KBM-7 (cell line): ENCODE measurements around the gene DLG2.

Experiments
- DNase-seq: peaks from one replicate; pipeline ENCODE4 v3.0.0-alpha.2; 2015
- in situ Hi-C: fragments of 300-500 bp; cut with MboI; formaldehyde crosslinking; loops from 2 replicates; pipeline ENCODE4 v1.14.3; 2020; ENCODE audit warnings: low sequenced_read_pairs, low pct_unique_long_range_greater_than_20kb, mixed read lengths

The DLG2 gene

DNA sequence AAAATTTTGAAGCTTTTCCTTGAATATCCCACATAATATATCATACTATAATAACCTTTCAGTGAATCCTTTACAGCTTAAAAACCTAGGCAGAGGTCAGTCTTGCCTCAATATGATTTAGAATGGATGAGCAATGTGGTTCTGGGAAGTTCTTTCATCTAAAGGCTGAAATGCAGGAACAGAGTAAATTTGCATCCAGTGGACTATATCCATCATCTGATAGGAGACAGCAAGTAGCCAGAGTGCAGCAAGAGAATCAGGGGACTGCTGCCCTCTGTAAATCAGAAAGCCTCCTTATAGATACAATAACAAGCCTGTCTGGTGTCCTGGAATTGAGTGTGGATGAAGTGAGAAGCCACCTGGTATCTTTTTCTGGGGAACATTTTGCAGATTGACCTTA, 1592.7 kb downstream of the DLG2 start:
- no peak for DNase-seq
- in situ Hi-C loops = no loop called here

GRCh38 chr11:84024266-84024665, 1602.9 kb downstream of the DLG2 start:
- in situ Hi-C loops = no loop called here
- no peak for DNase-seq

- DNase-seq = no peak
- in situ Hi-C loops = no loop called here
Measured at GRCh38 chr11:84022695-84023094, 1604.4 kb downstream of the DLG2 start.

DNA sequence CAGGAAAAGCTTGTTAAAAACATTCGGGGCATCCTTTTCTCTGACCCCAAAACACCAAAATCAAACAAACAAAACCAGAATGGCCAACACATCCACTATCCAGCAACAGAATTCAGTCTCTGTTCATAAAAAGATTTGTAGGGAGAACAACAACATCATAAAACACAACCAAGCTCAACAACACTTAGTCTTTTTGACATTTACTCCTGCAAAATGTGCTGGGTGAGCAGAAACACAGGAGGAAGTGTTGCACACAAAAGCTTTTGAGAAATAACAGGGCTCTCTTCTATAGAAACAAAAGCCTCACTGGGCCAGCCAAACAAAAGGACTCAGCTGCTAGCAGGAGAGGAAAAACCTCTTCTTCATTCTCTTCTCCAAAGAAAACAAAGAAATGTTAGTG, 1604.9 kb downstream of the DLG2 start:
- no peak for DNase-seq

DNA sequence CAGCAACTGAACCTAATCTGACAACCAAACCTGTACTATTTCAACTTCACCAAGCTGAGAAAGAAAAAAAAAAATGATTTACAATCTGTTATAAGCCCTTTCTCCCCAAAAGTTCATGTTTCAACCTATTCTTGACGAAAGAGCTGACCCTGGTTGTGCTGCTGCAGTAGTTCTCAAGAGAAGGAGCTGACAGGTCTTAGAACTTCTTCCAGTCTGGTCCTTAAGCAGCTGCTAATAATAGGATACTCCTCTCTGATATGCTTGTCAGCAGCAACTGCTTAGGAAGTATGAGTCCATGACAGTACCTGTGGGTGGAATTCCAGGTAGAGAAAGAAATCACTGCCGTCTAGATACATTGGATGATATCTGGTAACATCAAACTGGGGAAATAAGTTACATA, 1605.9 kb downstream of the DLG2 start:
- in situ Hi-C loops = no loop called here
- no peak for DNase-seq

More for the DNA sequence above, 1604.9 kb downstream of the DLG2 start:
- in situ Hi-C loops = no loop called here

GRCh38 chr11:84019571-84020194, 1607.5 kb downstream of the DLG2 start:
- in situ Hi-C loops = no loop called here
- no peak for DNase-seq

DNA sequence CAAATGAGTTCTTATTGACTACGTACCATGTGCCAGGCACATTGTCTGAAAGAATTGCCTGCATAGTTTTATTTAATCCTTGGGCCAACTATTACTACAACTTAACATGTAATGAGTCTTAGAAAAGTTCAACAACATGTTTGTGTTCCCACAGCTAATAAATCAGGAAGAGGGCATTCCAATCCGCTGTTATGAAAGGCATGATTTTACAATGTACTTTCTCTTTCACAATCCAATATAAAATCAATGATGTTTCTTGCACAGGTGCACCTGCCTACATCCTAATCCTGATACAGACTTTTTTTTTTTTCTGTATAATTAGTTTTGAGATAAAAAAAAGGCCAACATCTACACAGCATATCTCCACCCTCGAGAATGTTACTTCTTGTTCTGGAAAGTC, 1612.6 kb downstream of the DLG2 start:
- in situ Hi-C loops = no loop called here
- no peak for DNase-seq

- DNase-seq = no peak
- in situ Hi-C loops = no loop called here
Measured at GRCh38 chr11:84012171-84012826, 1614.8 kb downstream of the DLG2 start.

GRCh38 chr11:84003181-84003580, 1624.0 kb downstream of the DLG2 start:
- no peak for DNase-seq
- in situ Hi-C loops = no loop called here

DNA sequence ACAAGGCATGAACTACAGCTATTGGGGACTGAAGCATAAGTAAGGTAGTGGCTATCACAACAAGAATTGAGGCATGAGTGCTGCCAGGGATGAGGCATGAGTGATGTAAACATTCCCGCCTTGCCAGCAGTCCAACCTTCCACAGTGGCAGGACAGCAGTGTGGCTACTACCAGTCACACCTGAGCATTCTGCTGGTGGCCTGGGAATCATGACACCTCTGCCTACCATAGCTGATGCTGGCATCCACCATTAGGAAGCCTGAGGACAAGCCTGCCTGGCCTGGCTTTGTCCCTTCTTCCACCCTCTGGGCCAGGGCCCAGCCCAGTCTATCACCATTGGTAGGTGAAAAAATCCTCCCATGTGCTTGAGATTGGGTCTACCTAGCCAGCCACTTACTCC, 1628.2 kb downstream of the DLG2 start:
- in situ Hi-C loops = no loop called here
- no peak for DNase-seq

DNA sequence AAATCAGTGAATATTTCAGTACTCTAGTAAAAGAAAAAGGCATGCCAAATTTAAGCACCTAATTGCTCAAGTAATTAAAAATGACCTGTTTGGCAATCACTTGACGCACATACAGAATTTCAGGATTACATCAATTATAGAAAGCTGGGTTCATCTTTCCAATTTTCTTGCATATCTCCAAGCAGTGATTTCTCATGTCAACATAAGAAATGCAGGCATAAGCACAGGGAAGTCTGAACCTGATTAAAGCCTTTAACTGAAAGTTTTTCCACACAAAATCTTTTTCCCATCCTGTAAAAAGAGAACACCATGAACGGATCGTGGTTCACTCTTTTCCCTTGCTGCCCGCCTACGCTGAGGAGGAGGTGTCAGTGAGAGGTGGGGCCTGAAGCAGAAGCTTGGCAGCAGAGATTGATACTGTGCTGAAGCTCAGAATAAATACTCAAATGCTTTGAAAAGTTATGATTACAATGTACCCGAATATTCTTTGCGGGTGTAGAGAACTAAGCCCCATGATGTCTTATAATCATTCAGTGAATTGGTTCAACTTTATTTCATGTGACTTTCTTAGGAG, 1636.9 kb downstream of the DLG2 start:
- in situ Hi-C loops = no loop called here
- DNase-seq = no peak

DNA sequence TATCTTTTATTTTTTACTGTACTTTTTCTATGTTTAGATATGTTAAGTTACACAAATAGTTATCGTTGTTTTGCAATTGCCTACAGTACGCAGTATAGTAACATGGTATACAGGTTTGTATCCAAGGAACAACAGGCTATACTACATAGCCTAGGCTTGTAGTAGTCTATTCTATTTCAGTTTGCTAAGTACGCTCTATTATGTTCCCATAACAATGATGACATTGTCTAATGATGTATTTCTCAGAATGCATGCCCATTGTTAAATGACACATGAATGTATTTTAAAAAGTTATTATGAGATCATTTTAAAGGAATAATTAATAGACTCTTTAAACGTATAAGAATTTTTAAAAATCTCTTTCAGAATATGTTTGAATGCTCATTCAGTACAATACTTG, 1644.3 kb downstream of the DLG2 start:
- in situ Hi-C loops = no loop called here
- DNase-seq = no peak

DNA sequence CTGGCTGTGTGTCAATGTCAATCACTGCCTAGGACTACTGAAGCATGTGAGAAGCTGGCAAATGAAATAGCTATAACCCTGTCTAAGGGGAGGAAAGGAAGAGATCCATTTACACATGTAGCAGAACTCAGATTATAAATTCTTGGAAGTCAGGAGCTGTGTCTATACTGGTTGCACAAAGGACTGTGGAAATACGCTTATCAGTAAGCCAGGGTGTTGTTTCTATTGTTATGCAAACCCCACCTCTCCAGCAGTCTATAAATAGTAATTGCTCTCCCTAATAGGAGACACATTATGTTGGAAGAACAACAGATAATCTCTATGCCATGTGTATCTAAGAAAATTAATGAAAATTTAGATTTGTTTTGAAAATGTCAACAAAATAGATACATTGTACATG, 1647.6 kb downstream of the DLG2 start:
- no peak for DNase-seq
- in situ Hi-C loops = no loop called here

DNA sequence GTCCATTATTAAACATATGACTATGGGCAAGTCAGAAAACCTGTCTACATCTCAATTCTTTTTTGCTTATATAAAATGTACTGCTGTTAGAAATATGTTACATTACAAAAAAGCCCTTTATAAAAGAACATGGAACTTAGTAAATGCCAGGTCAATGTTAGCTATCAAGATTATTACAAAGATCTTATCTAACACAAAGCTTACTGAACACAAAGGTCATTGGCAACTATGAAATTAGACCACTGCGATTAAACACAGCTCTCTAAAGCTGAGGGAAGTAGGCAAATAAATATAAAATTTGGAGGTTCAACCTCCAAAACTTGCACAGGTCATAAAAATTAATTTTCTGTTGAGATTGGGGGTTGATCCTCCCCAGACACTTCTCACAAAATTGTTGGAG, 1648.2 kb downstream of the DLG2 start:
- in situ Hi-C loops = no loop called here
- no peak for DNase-seq

DNA sequence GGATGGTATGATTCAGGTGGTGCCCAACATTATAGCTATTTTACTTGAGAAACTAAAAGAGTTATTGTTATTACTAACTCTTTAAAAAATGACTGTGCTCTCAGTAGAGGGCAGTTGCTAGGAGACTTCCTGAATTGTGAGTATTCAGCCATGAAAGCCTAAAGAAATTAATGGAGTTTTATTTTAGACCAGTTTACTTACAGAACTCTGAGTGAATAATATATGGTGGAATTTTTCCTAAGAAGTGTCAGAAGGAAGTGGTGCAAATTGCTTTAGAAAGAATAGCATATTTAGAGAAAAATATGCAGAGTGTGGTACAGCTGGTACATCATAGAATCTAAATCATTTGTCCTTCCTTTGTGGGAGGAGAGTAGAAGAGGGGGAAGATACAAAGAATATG, 1651.1 kb downstream of the DLG2 start:
- in situ Hi-C loops = no loop called here

DNA sequence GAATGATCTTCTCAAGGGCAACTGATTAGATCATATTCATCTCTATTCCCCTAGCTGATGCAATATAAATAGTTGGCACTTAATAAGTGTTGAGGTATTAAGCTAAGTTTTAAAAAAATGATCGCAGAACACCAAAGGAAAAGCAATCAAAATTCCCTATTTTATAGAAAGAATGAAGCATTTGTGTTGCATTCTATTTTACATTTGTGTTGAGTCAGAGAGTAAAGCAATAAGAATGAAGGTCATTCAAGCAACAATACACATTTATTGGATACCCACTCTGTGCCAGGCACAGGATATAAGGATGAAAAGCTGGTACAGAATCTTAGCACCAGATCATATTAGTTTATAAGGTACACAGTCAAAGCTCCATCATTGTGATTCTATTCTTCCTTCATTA, 1654.6 kb downstream of the DLG2 start:
- DNase-seq = no peak
- in situ Hi-C loops = no loop called here

More for the DNA sequence above, 1651.1 kb downstream of the DLG2 start:
- DNase-seq = no peak

GRCh38 chr11:83971063-83971462, 1656.1 kb downstream of the DLG2 start:
- in situ Hi-C loops = no loop called here
- no peak for DNase-seq

DNA sequence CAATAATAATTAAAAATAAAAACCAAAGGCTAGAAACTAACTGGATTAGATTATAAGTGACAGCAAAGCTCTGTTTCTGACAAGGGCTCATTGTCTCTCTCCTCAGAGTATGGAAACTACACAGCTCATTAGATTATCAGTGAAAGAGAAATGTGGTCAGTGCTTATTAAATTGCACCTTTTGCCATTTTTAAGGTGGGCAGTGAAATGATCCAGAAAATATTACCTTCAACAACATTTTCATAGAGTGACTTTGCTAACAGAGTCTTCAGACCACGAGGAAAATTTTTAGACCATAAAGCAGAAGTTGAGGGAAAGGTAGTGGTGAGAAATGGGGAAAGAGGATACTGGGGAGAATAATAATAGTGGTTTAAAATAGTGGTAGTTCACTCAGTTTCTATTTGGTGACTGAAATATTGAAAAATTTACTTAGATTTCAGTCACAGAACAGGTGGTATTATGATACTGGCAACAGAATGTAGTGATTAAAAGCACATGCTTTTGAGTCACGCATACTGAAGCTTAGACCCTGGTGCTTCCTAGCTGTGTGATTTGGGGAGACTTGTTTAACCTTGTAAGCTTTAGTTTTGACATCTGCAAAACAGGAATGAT, 1657.0 kb downstream of the DLG2 start:
- in situ Hi-C loops = no loop called here
- no peak for DNase-seq

DNA sequence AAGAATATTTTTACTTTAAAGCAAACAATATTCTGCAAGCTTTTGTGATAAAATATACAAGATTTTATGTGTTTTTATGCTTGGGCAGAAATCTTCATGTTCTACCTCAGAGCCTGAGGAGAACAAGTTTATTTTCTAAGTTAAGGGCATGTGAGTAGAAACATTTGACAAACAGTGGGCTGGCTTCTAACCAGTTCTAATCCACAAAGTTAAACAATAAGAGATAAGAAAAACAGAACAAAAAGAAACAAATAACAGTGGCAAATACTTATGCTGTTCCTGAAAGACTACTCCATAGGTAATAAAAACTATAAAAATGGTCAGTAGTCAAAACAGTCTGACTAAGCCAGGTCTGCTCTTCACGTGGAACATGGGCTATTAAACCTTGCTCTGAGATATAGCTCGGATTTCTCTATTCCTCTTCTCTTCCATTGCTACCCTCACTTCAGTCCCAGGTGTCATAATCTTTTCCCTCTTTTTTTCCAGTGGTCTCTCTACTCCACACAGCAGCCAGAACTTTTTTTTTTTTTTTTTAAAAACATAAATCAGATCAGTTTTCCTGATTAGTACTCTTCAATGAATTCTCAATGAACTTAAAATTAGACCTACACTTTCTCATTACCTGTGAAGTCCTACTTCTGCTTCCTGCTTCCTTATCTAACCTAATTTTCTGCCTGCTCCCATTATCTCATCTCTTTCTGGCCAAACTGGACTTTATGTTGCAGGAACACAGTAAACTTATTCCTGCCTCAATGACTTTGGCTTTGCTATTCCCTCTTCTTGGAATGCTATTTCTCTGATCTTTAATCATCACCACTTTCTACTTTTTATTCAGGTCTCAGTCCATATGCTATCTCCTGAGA, 1669.9 kb downstream of the DLG2 start:
- DNase-seq = no peak
- in situ Hi-C loops = no loop called here
